ENCODE measurements around the gene ACO1. TPM values are rescaled to one million over a fixed set of nuclear protein-coding genes. Genes with fewer than 3 reads are reported as not detected.

ACO1 gene
- total RNA-seq, 1 experiment from 2014 or later: 25.5 TPM

DNA sequence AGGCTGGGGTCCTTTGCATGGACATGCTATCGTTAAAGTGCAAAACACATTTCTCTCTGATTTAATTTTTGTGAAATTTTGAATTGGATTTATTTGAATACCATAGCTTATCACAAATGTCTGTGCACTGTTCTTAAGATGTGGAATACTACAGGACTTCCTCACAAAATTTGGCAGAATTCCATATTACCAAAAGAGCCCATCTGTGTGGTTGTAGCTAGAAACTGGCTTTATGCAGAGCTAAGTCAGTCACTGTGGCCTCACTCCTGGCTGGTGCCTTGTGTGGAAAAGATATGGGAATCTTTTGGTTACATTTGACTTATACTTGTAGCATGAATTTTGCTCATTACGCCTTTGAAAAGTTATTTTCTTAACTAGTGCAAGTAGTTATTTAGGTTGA, 35.5 kb downstream of the ACO1 start:
- DNase-seq (ENCODE audit: low spot score): no peak

DNA sequence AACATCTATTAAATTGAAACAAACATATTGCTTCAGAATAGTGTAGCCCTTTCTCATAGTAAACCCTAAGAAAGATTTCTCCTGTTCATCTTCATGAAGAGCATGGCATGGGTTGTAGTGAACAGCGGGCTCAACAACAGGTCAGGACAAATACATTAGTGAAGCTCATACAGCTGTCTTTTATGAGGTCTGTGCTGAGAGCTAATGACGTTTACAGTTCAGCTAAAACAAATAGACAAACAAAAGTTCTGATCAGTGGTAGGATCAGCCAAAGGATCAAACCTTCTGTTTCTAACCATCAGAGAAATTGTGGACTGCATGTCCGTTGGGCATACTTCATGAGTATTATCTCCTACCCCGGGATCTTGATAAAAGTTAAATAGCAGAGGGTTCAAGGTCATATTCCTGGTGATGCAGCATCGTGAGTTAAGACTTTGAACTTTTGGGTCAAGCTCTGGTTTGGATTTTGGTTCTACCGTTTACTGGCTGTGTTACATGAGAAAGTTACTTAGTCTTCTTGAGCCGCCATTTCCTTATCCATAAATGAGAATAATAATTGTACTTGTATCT, 37.9 kb downstream of the ACO1 start:
- DNase-seq (ENCODE audit: low spot score): no peak

- peak; percentile 8 for DNase-seq (ENCODE audit: low spot score)
These were observed 38.9 kb downstream of the ACO1 start for GRCh38 chr9:32423371-32423770.

DNA sequence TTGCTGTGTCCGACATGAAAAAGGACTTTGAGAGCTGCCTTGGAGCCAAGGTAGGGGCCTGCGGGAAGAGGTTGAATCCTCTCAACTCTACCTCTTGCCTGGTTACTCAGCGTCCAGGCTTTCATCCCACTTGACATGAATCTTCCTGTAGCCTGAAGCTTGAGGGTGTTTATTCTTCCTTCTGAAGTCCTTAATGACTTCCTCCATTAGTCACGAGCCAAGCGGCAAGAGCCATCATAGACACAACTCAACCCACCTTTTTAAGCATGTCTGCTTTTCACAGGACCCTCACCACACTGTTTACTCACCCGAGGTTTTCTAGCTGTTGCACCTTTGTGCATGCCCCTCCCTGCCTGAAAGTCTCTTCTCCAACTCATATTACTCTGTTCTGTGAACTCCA, 40.2 kb downstream of the ACO1 start:
- peak; percentile 56 for DNase-seq (ENCODE audit: low spot score)

DNA sequence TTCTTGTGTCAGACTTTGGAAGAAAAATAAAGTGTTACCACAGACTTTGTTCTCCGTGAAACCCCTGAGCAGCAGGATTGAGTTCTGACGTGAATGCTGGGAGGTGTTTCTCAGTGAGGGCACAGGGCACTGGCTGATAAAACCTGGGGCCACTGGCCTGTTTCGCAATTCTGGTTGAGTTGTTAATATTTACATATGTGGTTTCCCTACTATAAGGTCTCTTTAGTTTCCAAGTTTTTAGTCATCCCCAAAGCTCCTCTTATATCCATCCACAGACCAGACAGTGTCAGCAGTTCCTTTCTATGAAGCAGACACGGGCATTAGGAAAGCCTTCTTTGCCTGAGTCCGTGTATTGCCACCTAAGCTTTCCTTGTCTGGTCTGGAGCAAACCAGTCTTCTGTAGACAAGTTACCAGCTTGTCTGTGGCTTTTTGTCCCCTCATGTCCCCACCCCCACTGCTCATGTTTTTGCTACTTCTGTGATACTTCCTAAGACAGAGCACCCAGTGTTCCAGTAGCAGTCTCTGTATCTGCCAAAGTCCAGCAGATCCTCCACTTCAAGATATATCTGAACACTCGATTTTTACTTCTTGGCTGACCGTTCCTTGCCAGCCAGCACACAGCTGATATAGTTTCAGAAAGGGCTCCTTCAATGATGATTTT, 42.0 kb downstream of the ACO1 start:
- peak; percentile 64 for DNase-seq (ENCODE audit: low spot score)

- DNase-seq (ENCODE audit: low spot score): peak; percentile 45
These were observed 42.8 kb downstream of the ACO1 start for GRCh38 chr9:32427111-32427873.

DNA sequence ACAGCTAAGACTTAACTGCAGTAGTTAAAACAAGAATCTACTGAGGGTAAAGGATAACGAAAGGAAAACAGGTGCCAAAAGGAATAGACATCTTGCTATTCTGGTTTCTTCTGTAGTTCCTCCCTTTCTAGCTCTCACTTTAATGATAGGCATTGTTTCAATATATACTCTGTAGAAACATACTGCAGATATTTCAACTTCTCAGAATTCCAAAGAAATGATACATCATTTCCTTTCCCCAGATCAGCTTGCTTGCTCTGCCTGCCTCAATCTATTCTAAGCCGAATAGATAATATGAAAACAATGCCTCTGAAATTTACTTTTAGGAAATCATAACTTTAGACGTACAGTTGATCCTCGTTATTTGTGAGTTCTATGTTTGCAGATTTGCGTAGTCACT, 46.3 kb downstream of the ACO1 start:
- no peak for DNase-seq (ENCODE audit: low spot score)

GRCh38 chr9:32431196-32431595, 46.8 kb downstream of the ACO1 start:
- no peak for DNase-seq (ENCODE audit: low spot score)

GRCh38 chr9:32431940-32432555, 47.6 kb downstream of the ACO1 start:
- peak; percentile 14 for DNase-seq (ENCODE audit: low spot score)

DNA sequence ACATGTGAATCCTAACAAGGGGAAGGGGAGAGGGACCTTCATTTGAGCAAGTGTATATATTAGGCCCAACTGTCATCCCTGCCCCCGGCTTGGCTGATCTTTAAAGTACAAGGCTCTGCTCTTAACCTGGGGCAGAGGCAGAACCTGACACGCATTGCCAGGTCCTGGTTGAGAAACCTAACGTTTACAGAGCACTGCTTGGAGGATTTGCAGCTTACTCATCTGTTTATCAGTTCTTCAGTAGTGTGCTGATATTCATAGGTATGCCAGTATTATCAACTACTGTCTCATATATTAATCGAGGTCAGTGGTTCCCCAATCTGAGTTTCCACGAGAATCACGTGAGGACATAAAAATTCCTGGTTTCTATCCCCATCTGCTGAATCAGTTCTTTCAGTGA, 50.4 kb downstream of the ACO1 start:
- DNase-seq (ENCODE audit: low spot score): no peak

- no peak for DNase-seq (ENCODE audit: low spot score)
These were observed 57.2 kb downstream of the ACO1 start for GRCh38 chr9:32441678-32442077.

DNA sequence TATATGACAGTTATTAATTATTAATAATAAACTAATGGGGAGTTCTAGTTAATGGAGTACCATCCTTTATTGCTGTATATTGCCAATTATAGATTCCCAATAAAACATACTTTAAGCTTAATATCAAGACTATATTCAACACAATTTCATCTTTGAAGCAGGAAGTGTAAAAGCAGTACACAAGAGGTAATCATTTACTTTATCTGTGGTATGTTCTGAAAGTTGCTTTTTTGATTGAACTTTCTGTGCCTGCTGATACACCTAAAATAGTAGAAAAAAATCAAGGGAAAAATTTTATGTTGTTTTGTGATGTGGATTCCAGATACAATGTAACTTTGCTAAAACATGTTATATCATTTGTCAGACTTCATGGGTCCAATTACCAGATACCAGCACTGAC, 58.0 kb downstream of the ACO1 start:
- no peak for DNase-seq (ENCODE audit: low spot score)

- DNase-seq (ENCODE audit: low spot score): no peak
These were observed 65.5 kb downstream of the ACO1 start for GRCh38 chr9:32449969-32450368.

DNA sequence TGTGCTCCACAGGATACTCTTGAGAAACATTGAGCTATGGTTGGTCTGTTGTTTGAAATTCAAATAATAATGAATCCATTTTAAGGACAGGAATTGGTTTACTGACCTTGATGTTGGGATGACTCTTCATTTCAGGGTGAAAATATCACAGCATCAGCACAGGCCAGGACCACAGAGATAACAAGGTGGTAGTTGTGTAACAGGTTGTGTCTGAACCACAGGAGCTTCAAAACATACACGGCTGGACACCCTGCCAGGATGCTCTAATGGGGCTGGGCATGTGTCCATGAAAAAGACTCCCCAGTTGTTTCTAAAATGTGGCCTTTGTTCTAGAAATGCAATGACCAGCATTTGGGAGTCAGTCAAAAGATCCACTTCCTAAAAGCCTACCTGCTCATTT, 69.8 kb downstream of the ACO1 start:
- no peak for DNase-seq (ENCODE audit: low spot score)

DNA sequence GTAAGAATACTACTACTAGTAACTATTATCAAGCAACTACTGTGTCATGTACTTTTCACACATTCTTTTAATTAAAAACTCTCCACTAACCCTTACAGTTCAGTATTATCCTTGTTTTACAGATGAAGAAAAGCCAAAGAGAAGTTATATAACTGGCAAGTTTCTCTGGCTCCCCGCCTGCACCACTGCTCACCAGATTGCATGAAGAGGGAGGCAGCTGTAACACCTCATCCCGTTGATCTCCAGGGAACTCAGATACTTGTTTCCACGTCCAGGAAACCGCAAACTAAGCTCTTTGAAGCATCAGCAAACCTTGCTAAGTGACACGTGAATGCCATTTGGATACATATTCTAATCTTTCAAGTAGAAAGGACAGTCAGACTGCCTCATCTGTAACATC, 71.3 kb downstream of the ACO1 start:
- no peak for DNase-seq (ENCODE audit: low spot score)

- no peak for DNase-seq (ENCODE audit: low spot score)
These were observed 72.1 kb downstream of the ACO1 start for GRCh38 chr9:32456564-32456963.

DNA sequence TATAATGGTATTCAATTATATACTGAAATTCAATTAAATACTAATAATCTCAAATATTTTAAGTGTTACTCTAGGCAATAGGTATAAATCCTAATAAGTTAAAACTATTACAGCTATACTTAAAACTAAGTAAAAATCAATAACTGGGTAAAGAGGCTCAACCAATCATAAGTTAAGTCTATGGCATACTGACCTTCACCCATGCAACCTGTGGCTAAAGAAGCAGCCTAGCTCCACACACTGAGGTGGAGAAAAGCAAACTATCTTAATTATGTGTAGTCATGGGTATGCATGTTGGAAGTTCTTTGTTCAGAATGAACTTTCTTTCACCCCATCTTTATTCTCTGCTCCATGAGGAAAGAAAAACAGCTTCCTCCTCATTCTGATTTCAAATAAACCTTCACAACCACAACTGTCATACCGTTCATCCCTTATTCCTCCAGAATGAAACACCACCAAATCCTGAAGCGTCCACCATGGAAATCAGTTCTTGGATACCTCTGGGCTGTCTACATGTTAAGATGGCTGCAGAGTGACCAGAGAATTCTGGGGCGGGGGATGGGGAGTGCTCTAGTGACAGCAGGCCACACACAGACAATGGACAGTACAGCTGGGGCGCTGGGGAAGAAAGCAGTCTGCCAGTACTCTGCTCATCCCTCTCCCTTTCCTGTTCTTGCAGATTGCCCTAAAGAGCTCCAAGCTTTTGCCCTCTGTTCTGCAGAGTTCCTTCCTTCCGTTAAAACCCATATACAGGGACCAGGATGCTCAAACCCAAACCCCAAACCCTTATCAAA, 79.3 kb downstream of the ACO1 start:
- no peak for DNase-seq (ENCODE audit: low spot score)

DNA sequence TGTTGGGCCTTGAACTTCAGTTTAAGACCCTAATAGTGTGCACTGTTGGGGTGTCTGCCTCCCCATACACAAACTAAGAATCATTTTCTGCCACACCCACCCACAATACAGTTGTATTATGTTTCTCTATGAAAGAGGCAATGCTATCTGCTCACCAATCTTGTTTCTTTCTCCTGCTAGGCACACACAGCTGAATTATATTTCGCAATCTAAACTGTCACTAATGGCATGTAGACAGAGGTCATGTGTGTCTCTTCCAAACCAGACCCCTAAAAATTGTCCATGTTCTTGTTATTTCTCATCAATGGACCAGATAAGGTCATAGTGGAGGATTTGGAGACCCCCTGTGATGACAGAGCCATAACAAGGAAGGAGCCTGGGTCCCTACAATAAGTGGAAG, 84.3 kb downstream of the ACO1 start:
- DNase-seq (ENCODE audit: low spot score): no peak

- no peak for DNase-seq (ENCODE audit: low spot score)
These were observed 87.9 kb downstream of the ACO1 start for GRCh38 chr9:32472344-32472743.

GRCh38 chr9:32483343-32483742, 98.9 kb downstream of the ACO1 start:
- no peak for DNase-seq (ENCODE audit: low spot score)

- DNase-seq (ENCODE audit: low spot score): no peak
These were observed 102.6 kb downstream of the ACO1 start for GRCh38 chr9:32486839-32487562.

Measured in H4 (cell line).